GM18505 (cell line): ENCODE data around the gene HOXC6.

Experiments used
- ATAC-seq: cut with Tn5 transposase; IDR thresholded peaks from one replicate; pipeline ENCODE4 v1.9.1; 2021; ENCODE audit not compliant: unreplicated experiment
- POLR2A ChIP-seq: IDR thresholded peaks from 4 replicates; pipeline ENCODE4 v1.6.1; 2011; ENCODE audit warnings: borderline replicate concordance; ENCODE audit not compliant: insufficient read depth, insufficient read length; ENCODE audit errors: extremely low read depth

The HOXC6 gene

GRCh38 chr12:53985994-53986685 lies 42.1 kb upstream of the HOXC6 start:
- ATAC-seq: no peak
- TF ChIP-seq POLR2A: no peak

GRCh38 chr12:53986686-53987483 lies 41.4 kb upstream of the HOXC6 start:
- ATAC-seq: no peak
- no peak for TF ChIP-seq POLR2A

GRCh38 chr12:53987787-53988230 lies 40.4 kb upstream of the HOXC6 start:
- no peak for TF ChIP-seq POLR2A
- ATAC-seq: no peak

- TF ChIP-seq POLR2A: no peak
- no peak for ATAC-seq
Observed at GRCh38 chr12:53988541-53989226, 39.6 kb upstream of the HOXC6 start.

GRCh38 chr12:53989227-53990113 lies 38.8 kb upstream of the HOXC6 start:
- no peak for ATAC-seq
- TF ChIP-seq POLR2A: no peak

- TF ChIP-seq POLR2A: no peak
- no peak for ATAC-seq
Observed at GRCh38 chr12:53990311-53991076, 37.7 kb upstream of the HOXC6 start.

GRCh38 chr12:53991077-53991460 lies 37.2 kb upstream of the HOXC6 start:
- no peak for TF ChIP-seq POLR2A
- no peak for ATAC-seq

- TF ChIP-seq POLR2A: no peak
- ATAC-seq: no peak
Observed at GRCh38 chr12:53992377-53992889, 35.8 kb upstream of the HOXC6 start.

- ATAC-seq: no peak
- TF ChIP-seq POLR2A: no peak
Observed at GRCh38 chr12:53993162-53994008, 34.9 kb upstream of the HOXC6 start.

- ATAC-seq: no peak
- no peak for TF ChIP-seq POLR2A
Observed at GRCh38 chr12:53994009-53994263, 34.3 kb upstream of the HOXC6 start.

- no peak for ATAC-seq
- no peak for TF ChIP-seq POLR2A
Observed at GRCh38 chr12:53994264-53995001, 33.8 kb upstream of the HOXC6 start.
